NCI-H446 (cell line): ENCODE data around the gene COLEC11.
"Not testable (repeated sequence)": the region's sequence is repeated elsewhere in the genome, so short reads cannot be mapped to it uniquely, and the experiment has no call there.

Experiments
- DNase-seq, 2 experiments: peaks; one replicate each; lab custom pipeline; 2025; lab: John Stamatoyannopoulos, UW

The COLEC11 gene

GRCh38 chr2:3654531-3655225 lies 59.8 kb downstream of the COLEC11 start:
- no peak for DNase-seq

DNA sequence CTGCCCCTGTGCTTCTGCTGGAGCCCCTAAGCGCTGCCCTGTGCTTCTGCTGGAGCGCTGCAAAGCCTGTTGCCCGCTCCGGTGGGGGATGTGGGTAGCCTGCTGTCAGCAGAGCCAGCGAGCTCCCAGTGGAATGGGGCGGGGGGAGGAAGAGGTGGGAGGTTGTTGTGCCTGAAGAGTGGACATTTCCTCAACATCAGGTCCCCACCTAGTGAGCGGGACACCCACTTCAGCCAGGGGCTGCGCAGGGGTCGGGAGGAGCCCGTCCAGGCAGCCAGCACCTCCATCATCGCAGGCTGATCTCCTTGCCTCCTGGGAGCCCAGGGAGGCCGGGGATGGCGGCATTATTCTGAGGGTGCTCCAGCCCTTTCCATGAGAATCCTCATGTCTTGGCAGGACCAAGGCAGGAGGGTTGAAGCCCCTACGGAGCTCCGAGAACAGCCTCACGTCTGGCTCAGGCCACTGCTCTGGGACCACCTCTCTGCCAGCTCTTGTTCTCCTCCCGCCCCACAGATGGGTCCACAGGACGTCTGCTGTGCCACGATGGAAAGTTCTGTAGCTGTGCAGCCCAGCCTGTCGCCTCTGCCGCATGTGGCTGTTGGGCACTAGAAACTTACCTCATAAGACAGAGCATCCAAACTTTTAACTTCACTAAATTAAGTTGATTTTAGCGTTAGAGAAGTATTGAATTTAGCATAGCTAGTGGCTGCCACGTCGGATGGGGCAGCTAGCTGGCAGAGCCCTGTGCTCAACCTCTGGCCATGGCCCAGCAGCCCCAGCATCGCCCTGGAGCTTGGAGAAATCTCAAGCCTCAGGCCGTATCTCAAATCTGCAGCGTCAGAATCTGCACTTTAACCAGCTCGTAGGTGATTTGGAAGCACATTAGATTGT lies 61.2 kb downstream of the COLEC11 start:
- DNase-seq = no peak

DNA sequence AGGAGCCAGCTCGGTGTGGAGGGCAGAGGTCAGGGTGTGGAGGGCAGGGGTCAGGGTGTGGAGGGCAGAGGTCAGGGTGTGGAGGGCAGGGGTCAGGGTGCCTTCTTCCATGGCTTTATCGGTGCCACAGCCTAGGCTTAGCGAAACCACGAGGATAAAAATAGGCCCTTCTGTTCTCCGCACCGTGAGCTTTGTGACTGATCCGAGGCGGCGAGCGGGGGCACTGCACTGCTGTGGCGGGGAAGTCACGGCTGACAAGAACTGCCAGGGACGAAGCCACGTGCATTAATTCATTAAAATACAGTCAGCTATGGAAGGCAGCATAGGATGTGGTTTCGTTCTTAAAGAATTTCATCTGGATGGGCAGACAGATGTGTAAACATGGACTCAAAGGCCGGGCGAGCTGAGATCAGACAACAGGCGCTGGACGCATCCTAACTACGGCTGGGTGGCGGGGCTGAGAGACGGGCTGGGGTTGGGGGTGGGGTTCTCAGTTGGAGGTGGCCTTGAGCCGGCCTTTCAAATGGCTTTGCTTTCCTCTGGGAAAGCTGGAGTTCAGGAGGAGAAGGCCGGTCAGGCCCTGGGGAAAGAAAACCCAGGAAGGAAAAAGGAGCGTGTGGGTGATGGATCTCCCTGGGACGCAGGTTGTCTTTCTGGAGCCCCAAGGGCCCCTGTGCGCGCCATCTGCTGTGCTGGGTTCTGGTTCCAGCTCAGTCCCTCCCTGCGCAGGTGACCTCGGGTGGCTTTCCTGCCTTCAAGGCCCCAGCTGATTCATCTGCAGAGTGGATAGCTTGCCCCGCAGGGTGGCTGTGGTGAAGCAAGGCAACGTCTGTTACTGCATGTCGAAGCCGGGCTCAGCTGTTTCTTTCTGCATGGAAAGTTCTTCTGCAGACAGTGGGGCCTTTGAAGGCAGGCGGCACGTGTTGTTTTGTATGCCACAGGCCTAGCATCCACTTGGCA lies 62.1 kb downstream of the COLEC11 start:
- no peak for DNase-seq

DNA sequence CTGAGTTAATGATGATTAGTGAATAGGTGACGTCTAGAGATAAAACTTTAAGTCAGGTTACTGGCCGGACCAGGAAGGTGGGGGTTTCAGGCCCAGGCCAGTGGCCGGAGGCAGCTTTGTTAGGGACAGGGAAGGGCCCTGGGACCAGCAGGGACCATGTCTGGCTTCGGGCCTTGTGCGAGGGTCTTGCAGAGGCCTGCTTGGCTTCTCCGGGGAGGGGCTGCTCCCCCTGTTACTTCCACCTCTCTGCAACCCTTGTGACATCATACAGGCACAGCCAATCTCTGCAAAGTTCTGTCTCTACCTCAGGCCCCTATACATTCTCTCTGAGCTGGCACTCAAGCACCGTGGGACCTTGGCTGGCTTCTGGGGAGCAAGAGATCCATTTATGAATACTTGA lies 63.0 kb downstream of the COLEC11 start, which contains the start of gene ALLC:
TSS of gene ALLC (plus strand) at position 320 of the 400 bp plus-strand sequence. CDS start 12,958 bp downstream, outside the sequence.
- DNase-seq = no peak

- no peak for DNase-seq
Measured at GRCh38 chr2:3659447-3660432, 64.8 kb downstream of the COLEC11 start.

DNA sequence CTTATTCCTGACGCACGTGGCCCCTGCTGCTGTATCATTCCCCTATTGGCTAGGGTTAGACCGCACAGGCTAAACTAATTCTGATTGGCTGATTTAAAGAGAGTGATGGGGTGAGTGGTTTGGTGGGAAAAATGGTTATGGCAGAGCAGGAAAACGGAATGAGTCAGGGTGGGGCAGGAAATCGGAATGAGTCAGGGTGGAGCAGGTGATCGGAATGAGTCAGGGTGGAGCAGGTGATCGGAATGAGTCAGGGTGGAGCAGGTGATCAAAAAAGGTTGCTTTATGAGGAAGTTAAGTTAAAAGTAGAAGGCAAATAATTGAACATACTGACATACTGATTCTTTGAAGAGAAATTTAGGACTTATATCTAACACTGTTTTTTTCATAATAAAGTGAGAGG lies 65.7 kb downstream of the COLEC11 start:
- not testable (repeated sequence) for DNase-seq

DNA sequence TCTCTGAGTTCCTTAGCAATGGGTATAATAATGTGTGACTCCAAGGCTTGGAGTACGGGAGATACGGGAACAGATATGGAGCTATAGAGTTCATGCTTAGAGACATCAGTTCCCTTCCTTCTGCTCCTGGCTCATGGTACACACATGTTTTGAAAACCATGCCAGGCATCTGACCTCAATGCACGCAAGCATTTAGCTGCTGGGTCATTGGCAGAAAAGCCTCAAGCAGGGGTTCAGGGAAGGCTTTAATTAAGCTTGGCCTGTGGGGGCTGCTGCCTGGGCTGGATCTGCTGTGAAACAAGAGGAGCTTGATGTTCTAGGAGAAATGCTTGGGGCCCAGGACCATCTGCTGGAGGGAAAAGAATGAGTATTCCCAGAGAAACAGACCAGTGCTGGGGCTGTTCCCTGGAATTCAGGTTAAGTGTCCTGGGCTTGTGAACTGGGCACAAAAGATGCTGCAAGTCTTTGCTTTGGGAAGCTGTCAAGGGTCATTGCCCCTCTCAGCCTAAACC lies 66.3 kb downstream of the COLEC11 start:
- DNase-seq = no peak

- no peak for DNase-seq
Measured at GRCh38 chr2:3662239-3662638, 67.3 kb downstream of the COLEC11 start.

GRCh38 chr2:3664118-3664517 lies 69.2 kb downstream of the COLEC11 start:
- no peak for DNase-seq

GRCh38 chr2:3664925-3665324 lies 70.0 kb downstream of the COLEC11 start:
- DNase-seq = no peak

- DNase-seq = no peak
Measured at GRCh38 chr2:3665886-3666612, 71.1 kb downstream of the COLEC11 start.

DNA sequence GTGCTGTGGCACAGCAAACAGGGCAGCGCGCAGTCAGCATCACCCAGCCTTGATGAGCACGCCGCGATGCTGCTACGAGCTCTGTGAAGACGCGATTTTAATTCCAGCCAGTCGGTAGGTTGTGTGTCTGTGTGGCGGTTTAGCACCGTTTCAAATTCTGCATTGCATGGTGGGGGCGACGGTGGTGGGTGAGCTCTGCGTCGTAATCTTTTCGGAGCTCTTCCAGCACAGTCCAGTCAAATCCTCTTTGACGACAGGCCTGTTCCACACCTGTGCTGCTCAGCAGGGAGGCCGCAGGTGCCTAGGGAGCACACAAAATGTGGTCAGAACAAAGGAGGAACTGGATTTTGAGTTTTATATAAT lies 71.7 kb downstream of the COLEC11 start:
- no peak for DNase-seq

GRCh38 chr2:3667151-3667631 lies 72.3 kb downstream of the COLEC11 start:
- no peak for DNase-seq

- DNase-seq = no peak
Measured at GRCh38 chr2:3669656-3670055, 74.7 kb downstream of the COLEC11 start.

- no peak for DNase-seq
Measured at GRCh38 chr2:3670376-3670775, 75.5 kb downstream of the COLEC11 start.

DNA sequence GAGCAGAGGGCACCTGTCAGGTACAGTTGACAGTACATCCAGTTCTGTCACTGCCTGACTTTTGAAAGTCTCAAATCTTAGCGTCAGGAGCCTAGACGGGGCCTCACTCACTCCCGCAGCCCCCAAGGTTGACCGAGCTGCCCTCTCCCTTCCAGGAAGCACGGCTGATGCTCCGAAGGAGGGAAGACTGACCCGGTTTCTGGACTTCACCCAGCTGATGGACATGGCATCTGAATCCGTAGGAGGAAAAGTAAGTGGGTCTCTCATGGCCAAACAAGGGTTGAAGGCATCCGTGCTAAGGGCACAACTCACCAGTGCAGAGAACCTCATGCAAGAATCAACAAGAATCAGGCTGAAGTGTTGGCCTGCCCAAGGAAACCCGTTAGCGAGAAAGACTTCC lies 76.0 kb downstream of the COLEC11 start:
- no peak for DNase-seq

DNA sequence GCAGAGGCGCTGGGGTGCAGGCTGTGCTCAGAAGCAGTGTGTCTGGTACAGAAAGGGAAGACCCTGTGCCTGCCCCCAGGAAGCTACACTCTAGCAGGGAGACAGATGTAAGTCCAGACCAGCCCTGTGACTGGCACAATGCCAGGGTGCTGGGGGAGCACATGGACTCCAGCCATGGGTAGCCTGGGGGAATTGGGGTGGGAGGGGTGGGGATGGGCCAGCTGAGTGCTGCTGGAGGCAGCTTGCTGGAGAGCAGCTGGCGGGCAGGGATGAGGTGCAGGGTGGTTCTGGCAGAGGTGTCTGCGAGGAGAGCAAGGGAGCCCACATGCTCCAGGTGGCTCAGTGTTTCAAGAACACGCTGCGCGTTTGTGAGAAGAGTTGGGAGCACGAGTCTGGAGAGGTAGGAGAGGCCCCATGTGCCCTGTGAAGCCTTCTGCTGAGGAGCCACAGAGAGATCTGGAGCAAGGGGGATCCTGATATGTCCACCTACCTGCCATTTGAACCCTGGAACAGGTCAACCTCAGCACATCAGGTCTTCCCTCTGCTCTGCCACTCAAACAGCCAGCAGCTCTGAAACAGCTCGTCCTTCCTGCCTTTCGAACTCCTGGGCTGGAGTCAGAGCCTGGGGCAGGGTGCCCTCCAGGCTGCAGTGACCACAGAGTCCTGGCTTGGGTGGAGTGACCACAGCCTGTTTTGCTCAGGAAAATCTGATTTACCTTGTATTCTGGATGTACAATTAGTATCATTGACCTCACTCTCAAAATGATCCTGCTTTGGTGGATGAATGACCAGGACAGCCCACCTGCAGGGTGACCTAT lies 78.2 kb downstream of the COLEC11 start:
- no peak for DNase-seq

GRCh38 chr2:3674066-3674845 lies 79.3 kb downstream of the COLEC11 start:
- no peak for DNase-seq
